Colon (tissue), 2 donors: ENCODE data around the gene EPS8L2.
A peak's percentile ranks its signal among the peaks of the same experiment; 100 is the strongest.
"Not testable (repeated sequence)": the region's sequence is repeated elsewhere in the genome, so short reads cannot be mapped to it uniquely, and the experiment has no call there.

Experiments
- FAIRE-seq: peaks from 2 replicates; lab custom pipeline; 2012; peaks lifted over from hg19 to GRCh38; lab: Jason Lieb, UNC
- donor health status: control.
- donor health status: control.

Gene EPS8L2

GRCh38 chr11:690244-690643 lies 15.8 kb upstream of the EPS8L2 start:
- FAIRE-seq: not testable (repeated sequence)

- no peak for FAIRE-seq
Observed at GRCh38 chr11:690738-691633, 15.0 kb upstream of the EPS8L2 start.

- no peak for FAIRE-seq
Observed at GRCh38 chr11:691710-692590, 14.1 kb upstream of the EPS8L2 start.

- no peak for FAIRE-seq
Observed at GRCh38 chr11:692824-693414, 13.1 kb upstream of the EPS8L2 start.

GRCh38 chr11:693415-693831 lies 12.6 kb upstream of the EPS8L2 start:
- no peak for FAIRE-seq

GRCh38 chr11:693887-694562 lies 12.0 kb upstream of the EPS8L2 start:
- FAIRE-seq: no peak

- FAIRE-seq: peak; percentile 81
Observed at GRCh38 chr11:694563-695287, 11.3 kb upstream of the EPS8L2 start, which contains the start of gene DEAF1. TSS of gene DEAF1 (minus strand) at chr11:695222. CDS start at chr11:695047, 175 bp downstream.

GRCh38 chr11:695288-695537 lies 10.8 kb upstream of the EPS8L2 start:
- FAIRE-seq: no peak

- peak; percentile 62 for FAIRE-seq
Observed at GRCh38 chr11:695538-696248, 10.3 kb upstream of the EPS8L2 start, which contains the start of gene TMEM80. TSS of gene TMEM80 (plus strand) at chr11:695816. CDS start at chr11:695828, 12 bp downstream.

- no peak for FAIRE-seq
Observed at GRCh38 chr11:696955-697491, 9.0 kb upstream of the EPS8L2 start.

- no peak for FAIRE-seq
Observed at GRCh38 chr11:697811-698311, 8.2 kb upstream of the EPS8L2 start.

GRCh38 chr11:698493-699115 lies 7.4 kb upstream of the EPS8L2 start:
- no peak for FAIRE-seq

- no peak for FAIRE-seq
Observed at GRCh38 chr11:699116-699508, 6.9 kb upstream of the EPS8L2 start.

- no peak for FAIRE-seq
Observed at GRCh38 chr11:699753-700152, 6.3 kb upstream of the EPS8L2 start.

GRCh38 chr11:701741-702461 lies 4.1 kb upstream of the EPS8L2 start:
- FAIRE-seq: no peak

GRCh38 chr11:702462-703461 lies 3.3 kb upstream of the EPS8L2 start:
- FAIRE-seq: no peak

GRCh38 chr11:703506-703905 lies 2.5 kb upstream of the EPS8L2 start:
- FAIRE-seq: no peak

GRCh38 chr11:704228-704674 lies 1.8 kb upstream of the EPS8L2 start:
- FAIRE-seq: no peak
